ENCODE results near the gene MPPE1. TPM values are rescaled to one million over a fixed set of nuclear protein-coding genes. Genes with fewer than 3 reads are reported as not detected.
"Not testable (repeated sequence)": the region's sequence is repeated elsewhere in the genome, so short reads cannot be mapped to it uniquely, and the experiment has no call there.

The MPPE1 gene
- polyA plus RNA-seq, 1 donor = 37.3 TPM

DNA sequence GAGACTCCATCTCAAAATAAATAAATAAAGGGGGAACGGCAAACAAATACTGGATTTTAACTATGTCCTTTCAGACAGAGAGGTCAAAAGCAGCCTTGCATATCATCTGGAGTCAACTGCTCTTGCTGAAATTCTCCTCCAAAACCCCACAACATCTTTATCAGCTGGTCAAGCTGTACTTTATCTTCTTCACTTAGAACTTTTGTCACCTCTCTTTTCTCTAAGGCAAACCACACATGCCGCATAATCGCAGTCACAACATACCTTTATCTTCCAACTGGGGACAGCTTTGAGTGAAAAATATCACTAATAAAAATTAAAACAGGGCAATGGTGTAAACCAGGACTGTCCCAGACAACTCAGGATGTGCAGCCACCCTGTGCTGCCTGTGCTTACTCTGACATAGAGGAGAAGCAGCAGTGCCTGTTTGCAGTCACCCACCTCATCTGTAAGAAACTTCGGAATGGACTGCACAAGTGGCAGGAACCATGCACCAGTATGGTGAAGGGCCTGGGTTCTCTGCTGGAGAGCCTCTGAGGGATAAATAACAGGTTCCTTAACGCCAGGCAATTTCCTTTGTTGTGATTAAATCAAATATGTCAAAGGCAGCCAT is 6.2 kb downstream of the MPPE1 start:
- peaks cover 21% of the 10 kb centered on the region for H3K36me3 ChIP-seq (ENCODE audit: control insufficient read depth, insufficient read depth, low read length)
- 92% methylated on average over 2 of the region's 5 CpGs for WGBS (ENCODE audit: insufficient coverage, low lambda C conversion rate)
- H3K27ac ChIP-seq (ENCODE audit: low read length) = no peak overlapping the region
- H3K27me3 ChIP-seq (ENCODE audit: control insufficient read depth, insufficient read depth, low read length) = no peaks in the 10 kb centered on the region
- no peak for DNase-seq
- no peak overlapping the region for H3K4me3 ChIP-seq (ENCODE audit: low read length)
- H3K4me1 ChIP-seq (ENCODE audit: control insufficient read depth, insufficient read depth, low read length) = peaks cover 4% of the 10 kb centered on the region
- no peaks in the 10 kb centered on the region for H3K9me3 ChIP-seq (ENCODE audit: control insufficient read depth, low read depth, low read length)

DNA sequence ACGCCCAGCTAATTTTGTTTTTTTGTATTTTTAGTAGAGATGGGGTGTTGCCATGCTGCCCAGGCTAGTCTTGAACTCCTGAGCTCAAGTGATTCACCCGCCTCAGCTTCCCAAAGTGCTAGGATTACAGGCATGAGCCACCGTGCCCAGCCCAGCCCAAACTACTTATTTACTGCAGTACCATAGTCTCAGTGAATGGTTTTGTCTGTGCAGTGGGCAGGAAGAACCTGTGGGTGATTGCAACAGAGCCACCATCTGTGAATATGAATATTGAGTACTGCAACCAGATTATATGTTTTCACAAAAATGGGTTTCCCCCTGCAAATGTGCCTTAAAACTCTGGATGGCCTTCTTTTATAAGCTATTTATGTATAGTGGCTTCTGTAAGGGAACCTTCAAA is 9.1 kb downstream of the MPPE1 start:
- Histone ChIP-seq H3K4me3 (ENCODE audit: low read length) (no peak overlapping the region), H3K9me3 (ENCODE audit: control insufficient read depth, low read depth, low read length) (no peaks in the 10 kb centered on the region), H3K27me3 (ENCODE audit: control insufficient read depth, insufficient read depth, low read length) (no peaks in the 10 kb centered on the region), H3K36me3 (ENCODE audit: control insufficient read depth, insufficient read depth, low read length) (peaks cover 34% of the 10 kb centered on the region), H3K4me1 (ENCODE audit: control insufficient read depth, insufficient read depth, low read length) (no peaks in the 10 kb centered on the region), H3K27ac (ENCODE audit: low read length) (no peak overlapping the region)
- WGBS (ENCODE audit: insufficient coverage, low lambda C conversion rate) = no CpG with 5 or more reads among the region's 3 CpGs
- no peak for DNase-seq

DNA sequence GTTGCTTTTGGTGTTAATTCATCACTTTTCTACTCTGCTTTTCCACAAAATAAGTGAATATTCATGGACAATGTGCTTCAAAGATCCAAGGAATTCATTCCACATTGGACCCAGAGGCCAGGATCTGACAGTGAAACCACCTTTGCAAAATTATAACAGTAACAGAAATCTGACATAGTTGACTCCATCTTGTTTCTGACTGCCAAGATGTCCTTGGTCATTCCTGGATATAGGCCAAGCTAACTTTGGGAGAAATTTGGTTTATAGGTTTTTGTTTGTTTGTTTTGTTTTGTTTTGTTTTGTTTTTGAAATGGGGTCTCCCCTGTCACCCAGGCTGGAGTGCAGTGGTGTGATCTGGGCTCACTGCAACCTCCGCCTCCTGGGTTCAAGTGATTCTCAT is 10.3 kb downstream of the MPPE1 start:
- DNase-seq = no peak
- Histone ChIP-seq H3K4me3 (ENCODE audit: low read length) (no peak overlapping the region), H3K9me3 (ENCODE audit: control insufficient read depth, low read depth, low read length) (no peaks in the 10 kb centered on the region), H3K27ac (ENCODE audit: low read length) (no peak overlapping the region), H3K36me3 (ENCODE audit: control insufficient read depth, insufficient read depth, low read length) (peaks cover 35% of the 10 kb centered on the region), H3K27me3 (ENCODE audit: control insufficient read depth, insufficient read depth, low read length) (no peaks in the 10 kb centered on the region), H3K4me1 (ENCODE audit: control insufficient read depth, insufficient read depth, low read length) (no peaks in the 10 kb centered on the region)
- no CpG with 5 or more reads among the region's 1 CpG for WGBS (ENCODE audit: insufficient coverage, low lambda C conversion rate)

DNA sequence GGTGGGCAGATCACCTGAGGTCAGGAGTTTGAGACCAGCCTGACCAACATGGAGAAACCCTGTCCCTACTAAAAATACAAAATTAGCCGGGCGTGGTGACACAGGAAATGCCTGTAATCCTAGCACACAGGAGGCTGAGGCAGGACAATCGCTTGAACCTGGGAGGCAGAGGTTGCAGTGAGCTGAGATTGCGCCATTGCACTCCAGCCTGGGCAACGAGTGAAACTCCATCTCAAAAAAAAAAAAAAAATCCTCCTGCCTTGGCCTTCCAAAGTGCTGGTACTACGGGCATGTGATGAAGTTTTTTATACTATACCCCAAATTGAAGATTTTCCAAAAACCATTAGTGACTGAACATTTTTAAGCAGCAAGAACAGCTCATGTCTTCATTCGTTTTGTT is 15.7 kb downstream of the MPPE1 start:
- H3K4me3 ChIP-seq (ENCODE audit: low read length); H3K27ac ChIP-seq (ENCODE audit: low read length); DNase-seq; H3K27me3 ChIP-seq (ENCODE audit: control insufficient read depth, insufficient read depth, low read length); H3K9me3 ChIP-seq (ENCODE audit: control insufficient read depth, low read depth, low read length): not testable (repeated sequence)
- H3K4me1 ChIP-seq (ENCODE audit: control insufficient read depth, insufficient read depth, low read length) = peaks cover 11% of the 10 kb centered on the region
- H3K36me3 ChIP-seq (ENCODE audit: control insufficient read depth, insufficient read depth, low read length) = peaks cover 37% of the 10 kb centered on the region
- 100% methylated on average over 1 of the region's 7 CpGs for WGBS (ENCODE audit: insufficient coverage, low lambda C conversion rate)

DNA sequence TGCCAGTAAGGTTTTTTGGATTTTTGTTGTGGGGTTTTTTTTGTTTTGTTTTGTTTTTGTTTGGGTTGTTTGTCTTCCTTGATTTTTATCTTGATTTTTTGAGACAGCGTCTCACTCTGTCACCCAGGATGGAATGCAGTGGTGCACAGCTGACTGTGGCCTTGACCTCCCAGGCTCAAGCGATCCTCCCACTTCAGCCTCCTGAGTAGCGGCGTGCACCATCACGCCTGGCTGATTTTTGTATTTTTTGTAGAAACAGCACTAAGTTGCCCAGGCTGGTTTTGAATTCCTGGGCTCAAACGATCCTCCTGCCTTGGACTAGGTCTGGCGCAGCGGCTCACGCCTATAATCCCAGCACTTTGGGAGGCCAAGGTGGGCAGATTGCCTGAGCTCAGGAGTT is 16.4 kb downstream of the MPPE1 start:
- Histone ChIP-seq H3K4me1 (ENCODE audit: control insufficient read depth, insufficient read depth, low read length) (peaks cover 18% of the 10 kb centered on the region), H3K9me3 (ENCODE audit: control insufficient read depth, low read depth, low read length) (no peaks in the 10 kb centered on the region), H3K36me3 (ENCODE audit: control insufficient read depth, insufficient read depth, low read length) (peaks cover 42% of the 10 kb centered on the region), H3K27me3 (ENCODE audit: control insufficient read depth, insufficient read depth, low read length) (no peaks in the 10 kb centered on the region), H3K27ac (ENCODE audit: low read length) (no peak overlapping the region), H3K4me3 (ENCODE audit: low read length) (no peak overlapping the region)
- no peak for DNase-seq
- WGBS (ENCODE audit: insufficient coverage, low lambda C conversion rate) = no CpG with 5 or more reads among the region's 9 CpGs

DNA sequence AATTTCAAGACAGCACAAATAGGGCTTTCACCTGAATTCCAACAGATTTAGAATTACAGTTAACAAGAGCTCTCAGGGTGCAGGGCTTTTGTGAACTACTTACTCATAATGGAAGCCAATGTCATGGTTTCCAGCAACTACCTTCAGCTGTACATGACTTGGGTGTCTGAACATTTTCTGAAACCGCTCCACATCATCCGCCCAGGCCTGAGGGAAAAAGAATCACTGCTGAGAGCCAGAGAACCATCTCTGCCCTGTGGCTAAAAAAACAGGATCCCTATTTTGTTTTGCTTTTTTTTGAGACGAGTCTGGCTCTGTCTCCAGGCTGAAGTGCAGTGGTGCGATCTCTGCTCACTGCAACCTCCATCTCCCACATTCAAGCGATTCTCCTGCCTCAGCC is 18.8 kb downstream of the MPPE1 start:
- Histone ChIP-seq H3K27me3 (ENCODE audit: control insufficient read depth, insufficient read depth, low read length) (no peaks in the 10 kb centered on the region), H3K4me3 (ENCODE audit: low read length) (no peak overlapping the region), H3K27ac (ENCODE audit: low read length) (no peak overlapping the region), H3K4me1 (ENCODE audit: control insufficient read depth, insufficient read depth, low read length) (peaks cover 37% of the 10 kb centered on the region), H3K9me3 (ENCODE audit: control insufficient read depth, low read depth, low read length) (no peaks in the 10 kb centered on the region), H3K36me3 (ENCODE audit: control insufficient read depth, insufficient read depth, low read length) (peaks cover 41% of the 10 kb centered on the region)
- WGBS (ENCODE audit: insufficient coverage, low lambda C conversion rate) = no CpG with 5 or more reads among the region's 5 CpGs
- no peak for DNase-seq

DNA sequence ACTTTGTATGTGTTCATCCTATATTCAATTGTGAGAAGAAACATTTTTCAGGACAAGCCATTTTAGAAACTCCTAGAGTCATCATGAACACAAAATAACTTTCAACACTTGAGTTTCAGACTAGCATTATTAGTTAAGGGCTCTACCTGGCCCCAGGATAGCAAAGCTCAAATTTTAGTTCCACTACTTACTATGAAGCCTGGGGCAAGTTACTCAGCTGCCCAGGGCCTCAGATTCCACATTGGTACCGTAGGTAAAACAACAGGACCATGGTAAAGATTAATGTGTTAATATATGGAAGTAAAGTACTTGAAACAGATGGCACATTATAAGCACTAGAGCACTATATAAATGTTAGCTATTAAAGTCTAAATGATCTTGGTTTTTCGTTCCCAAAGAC is 19.4 kb downstream of the MPPE1 start:
- no peaks in the 10 kb centered on the region for H3K27me3 ChIP-seq (ENCODE audit: control insufficient read depth, insufficient read depth, low read length)
- peaks cover 37% of the 10 kb centered on the region for H3K4me1 ChIP-seq (ENCODE audit: control insufficient read depth, insufficient read depth, low read length)
- no CpG with 5 or more reads among the region's 2 CpGs for WGBS (ENCODE audit: insufficient coverage, low lambda C conversion rate)
- H3K36me3 ChIP-seq (ENCODE audit: control insufficient read depth, insufficient read depth, low read length) = peaks cover 47% of the 10 kb centered on the region
- no peak overlapping the region for H3K27ac ChIP-seq (ENCODE audit: low read length)
- H3K9me3 ChIP-seq (ENCODE audit: control insufficient read depth, low read depth, low read length) = no peaks in the 10 kb centered on the region
- no peak for DNase-seq
- no peak overlapping the region for H3K4me3 ChIP-seq (ENCODE audit: low read length)

DNA sequence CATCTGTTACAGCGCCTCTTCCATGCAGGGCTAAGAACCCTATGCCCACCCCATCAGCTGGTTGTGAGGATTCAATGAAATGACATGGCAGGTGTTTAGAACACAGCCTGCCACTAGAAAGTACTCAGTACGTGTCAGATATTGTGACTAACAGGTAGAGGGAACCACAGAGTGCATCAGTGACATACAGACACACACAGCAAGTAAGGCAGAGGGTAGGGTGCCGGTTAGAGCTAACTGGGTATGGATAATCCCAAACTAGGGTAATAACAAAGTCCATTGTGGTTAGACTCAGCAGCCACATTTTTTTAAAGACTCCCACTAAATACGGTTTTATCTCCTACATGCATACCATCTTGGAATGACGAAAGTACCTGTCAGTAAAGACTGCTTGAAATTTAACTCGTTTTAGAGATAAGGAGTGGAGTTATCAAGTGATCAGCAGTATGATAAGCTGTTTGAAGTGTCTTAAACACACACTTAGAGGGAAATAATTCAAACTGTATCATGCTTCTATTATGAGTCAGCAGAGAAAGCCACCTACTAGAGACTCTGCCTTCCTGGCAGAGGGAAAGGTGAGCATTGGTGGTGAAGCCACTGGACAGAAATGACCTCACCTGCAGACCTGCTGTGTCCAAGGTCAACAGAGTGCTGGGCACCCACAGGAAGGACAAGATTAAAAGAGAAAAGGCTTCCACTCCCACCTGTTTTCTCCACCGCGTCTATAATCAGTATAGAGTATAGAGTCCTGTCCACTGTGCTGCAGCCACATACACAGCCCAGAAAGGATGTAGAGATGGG is 20.6 kb downstream of the MPPE1 start:
- H3K4me1 ChIP-seq (ENCODE audit: control insufficient read depth, insufficient read depth, low read length) = peaks cover 37% of the 10 kb centered on the region
- H3K9me3 ChIP-seq (ENCODE audit: control insufficient read depth, low read depth, low read length) = no peaks in the 10 kb centered on the region
- no peak overlapping the region for H3K4me3 ChIP-seq (ENCODE audit: low read length)
- peak overlapping the region; percentile 34 for H3K27ac ChIP-seq (ENCODE audit: low read length)
- WGBS (ENCODE audit: insufficient coverage, low lambda C conversion rate) = 33% methylated on average over 1 of the region's 8 CpGs
- H3K27me3 ChIP-seq (ENCODE audit: control insufficient read depth, insufficient read depth, low read length) = no peaks in the 10 kb centered on the region
- DNase-seq = peak; percentile 21 to 45
- peaks cover 39% of the 10 kb centered on the region for H3K36me3 ChIP-seq (ENCODE audit: control insufficient read depth, insufficient read depth, low read length)

DNA sequence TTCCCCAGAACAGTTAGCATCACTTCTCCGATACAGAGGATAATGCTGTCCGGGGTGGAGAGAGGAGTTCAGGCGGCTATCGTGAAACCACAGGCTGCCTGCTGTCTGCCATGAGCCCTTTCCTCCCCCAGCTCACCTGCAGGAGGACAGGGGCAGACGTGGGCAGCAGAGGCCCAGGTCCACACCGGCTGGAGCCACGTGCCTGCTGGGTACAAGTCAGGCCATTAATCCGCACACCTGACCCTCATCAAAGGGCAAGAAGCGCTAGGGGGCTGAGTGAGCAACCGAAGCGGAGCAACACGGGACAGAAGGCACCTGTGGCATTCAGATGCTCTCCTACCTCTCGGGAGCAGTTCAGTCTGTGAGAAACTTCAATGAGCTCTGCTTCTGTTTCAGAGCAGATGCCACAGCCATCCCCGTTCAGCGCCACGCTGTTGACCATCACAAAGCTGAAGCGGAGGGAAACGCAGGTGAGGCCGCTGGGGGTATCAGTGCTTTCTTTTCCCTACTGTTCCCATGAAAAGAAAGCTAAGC is 21.5 kb downstream of the MPPE1 start:
- peaks cover 38% of the 10 kb centered on the region for H3K36me3 ChIP-seq (ENCODE audit: control insufficient read depth, insufficient read depth, low read length)
- no CpG with 5 or more reads among the region's 19 CpGs for WGBS (ENCODE audit: insufficient coverage, low lambda C conversion rate)

DNA sequence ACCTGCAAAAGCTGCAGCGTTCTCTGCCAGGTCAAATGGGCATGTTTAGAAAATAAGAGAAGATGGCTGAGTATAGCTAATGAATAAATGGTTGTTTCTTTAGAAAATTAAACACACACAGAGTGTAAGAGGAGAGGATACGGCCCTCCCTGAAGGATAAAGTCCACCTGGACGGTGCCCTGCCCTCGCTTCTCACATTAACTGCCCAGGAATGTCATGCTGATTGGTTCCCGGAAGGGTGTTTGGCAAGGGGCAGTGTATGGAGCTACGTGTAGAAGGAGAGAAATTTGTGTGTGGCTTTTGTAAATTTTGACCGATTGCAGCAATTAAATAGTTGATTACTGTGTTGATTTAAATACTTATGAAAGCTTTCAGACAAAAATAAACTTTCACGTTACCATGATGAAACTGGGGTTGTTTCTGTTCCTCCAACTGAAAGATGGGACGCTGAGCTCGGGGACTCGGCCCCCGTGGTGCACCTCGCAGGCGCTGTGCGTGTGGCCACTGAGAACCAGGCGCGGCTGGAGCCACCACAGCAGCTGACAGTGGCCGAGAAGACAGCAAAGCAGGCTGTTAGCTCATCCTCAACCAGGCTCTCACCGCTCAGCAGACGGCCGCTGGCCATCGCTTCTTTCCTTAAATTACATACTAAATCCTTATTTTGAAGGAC is 22.7 kb downstream of the MPPE1 start:
- peaks cover 37% of the 10 kb centered on the region for H3K4me1 ChIP-seq (ENCODE audit: control insufficient read depth, insufficient read depth, low read length)
- no peaks in the 10 kb centered on the region for H3K9me3 ChIP-seq (ENCODE audit: control insufficient read depth, low read depth, low read length)
- H3K4me3 ChIP-seq (ENCODE audit: low read length) = no peak overlapping the region
- peak; percentile 69 to 79 for DNase-seq
- WGBS (ENCODE audit: insufficient coverage, low lambda C conversion rate) = 93% methylated on average over 3 of the region's 22 CpGs
- H3K27me3 ChIP-seq (ENCODE audit: control insufficient read depth, insufficient read depth, low read length) = no peaks in the 10 kb centered on the region
- peaks cover 35% of the 10 kb centered on the region for H3K36me3 ChIP-seq (ENCODE audit: control insufficient read depth, insufficient read depth, low read length)
- H3K27ac ChIP-seq (ENCODE audit: low read length) = peak overlapping the region; percentile 55

More for the DNA sequence above, 21.5 kb downstream of the MPPE1 start:
- Histone ChIP-seq H3K4me3 (ENCODE audit: low read length) (no peak overlapping the region), H3K27me3 (ENCODE audit: control insufficient read depth, insufficient read depth, low read length) (no peaks in the 10 kb centered on the region), H3K9me3 (ENCODE audit: control insufficient read depth, low read depth, low read length) (no peaks in the 10 kb centered on the region), H3K27ac (ENCODE audit: low read length) (peak overlapping the region; percentile 34), H3K4me1 (ENCODE audit: control insufficient read depth, insufficient read depth, low read length) (peaks cover 37% of the 10 kb centered on the region)
- no peak for DNase-seq
